ENCODE results near the gene TMTC1.

The TMTC1 gene

DNA sequence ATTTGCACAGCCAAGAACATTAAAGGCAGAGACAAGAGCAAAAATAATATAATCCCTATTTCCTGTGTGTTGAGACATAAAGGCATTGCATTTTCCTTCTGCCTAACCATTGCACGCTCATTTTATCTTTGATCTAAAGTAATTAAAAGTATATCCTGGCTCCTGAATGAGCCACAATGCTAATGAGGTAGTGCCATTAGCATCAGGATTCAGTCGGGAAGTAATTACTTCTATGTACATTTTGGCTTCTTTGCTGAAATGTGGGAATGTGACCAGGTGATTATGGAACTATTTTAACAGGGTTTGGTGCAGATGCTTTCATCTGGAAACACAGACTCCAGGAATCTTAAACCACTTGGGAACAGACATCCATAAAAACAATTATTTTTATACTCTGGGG lies 77.4 kb downstream of the TMTC1 start:
- no peak for DNase-seq

DNA sequence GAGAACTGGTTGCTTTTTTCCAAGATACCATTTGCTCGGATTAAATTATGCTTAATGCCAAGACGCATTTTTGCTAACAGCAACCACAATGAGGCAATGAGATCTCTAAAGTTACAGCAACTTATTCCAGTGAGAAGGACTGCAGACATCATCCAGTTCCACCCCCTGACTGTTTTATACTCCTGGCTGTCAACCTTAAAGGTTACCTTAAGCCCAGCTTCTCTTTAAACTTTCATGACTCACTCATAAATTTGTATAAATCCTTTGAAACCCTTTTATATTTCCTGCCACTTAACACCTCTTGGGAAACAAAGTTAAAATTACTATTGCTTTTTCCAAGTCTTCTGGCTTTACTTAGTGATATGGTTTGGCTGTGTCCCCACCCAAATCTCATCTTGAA lies 80.2 kb downstream of the TMTC1 start:
- no peak for DNase-seq

DNA sequence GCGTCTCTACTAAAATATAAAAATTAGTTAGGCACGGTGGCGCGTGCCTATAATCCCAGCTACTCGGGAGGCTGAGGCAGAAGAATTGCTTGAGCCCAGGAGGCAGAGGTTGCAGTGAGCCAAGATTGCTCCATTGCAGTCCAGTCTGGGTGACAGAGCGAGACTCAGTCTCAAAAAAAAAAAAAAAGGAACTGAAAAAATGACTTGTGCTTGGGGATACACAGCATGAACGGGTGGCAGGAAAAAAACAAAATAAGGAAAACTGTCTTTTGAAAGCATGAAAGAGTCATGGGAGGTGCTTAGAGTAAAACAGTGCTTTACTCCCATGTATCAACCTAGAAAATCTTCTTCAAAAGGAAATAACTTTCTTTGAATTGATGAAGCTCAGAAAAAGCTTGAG lies 80.8 kb downstream of the TMTC1 start:
- DNase-seq: no peak

DNA sequence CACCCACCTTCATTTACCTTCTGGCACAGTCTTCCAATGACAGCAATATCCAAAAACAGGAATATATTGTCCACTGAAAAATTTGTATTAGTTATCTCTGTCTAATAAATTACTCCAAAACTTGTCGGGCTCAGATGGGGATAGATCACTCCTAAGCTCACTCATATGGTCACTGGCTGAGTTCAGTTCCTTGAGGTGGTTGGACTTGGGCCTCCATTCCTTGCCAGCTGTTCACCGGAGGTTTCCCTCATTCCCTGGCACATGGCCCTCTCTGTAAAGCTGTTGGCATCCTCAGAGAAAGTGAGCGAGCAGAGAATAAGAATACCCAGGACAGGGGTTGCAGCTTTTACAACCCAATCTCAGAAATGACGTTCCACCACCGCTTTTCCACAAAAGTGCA lies 81.5 kb downstream of the TMTC1 start:
- no peak for DNase-seq

DNA sequence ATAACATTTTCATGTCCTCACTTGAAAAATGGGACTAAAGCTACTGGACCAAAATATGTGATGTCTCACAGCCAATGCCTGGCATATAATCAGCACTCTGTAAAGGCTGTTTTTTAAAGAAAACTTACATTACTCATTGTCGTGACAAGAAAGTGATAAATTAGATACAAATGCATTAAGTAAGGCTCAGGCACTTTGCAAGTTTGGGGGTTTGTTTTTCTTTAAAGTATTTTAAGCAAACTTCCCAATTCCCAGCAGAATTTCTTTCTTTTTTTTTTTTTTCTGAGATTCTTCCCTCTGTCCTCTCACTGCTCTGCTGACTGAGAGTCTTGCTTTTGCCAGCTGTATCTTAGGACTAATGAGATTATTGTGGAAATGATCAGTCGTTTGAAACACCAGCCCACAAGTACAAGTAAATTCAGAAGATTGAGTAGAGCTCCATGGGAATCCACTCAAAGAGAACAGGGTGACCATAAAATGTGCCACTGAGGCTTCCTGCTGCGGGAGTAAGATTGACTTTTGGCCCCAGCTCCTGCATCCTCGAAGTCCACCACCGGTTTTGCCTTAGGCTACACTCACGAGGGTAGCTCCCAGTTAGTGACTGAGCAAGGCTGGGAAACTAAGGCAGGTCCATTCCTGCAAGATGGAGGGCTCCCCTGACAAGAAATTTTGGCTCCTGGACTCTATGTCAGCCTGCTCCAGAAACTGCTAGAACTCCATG lies 82.8 kb downstream of the TMTC1 start:
- DNase-seq: no peak

DNA sequence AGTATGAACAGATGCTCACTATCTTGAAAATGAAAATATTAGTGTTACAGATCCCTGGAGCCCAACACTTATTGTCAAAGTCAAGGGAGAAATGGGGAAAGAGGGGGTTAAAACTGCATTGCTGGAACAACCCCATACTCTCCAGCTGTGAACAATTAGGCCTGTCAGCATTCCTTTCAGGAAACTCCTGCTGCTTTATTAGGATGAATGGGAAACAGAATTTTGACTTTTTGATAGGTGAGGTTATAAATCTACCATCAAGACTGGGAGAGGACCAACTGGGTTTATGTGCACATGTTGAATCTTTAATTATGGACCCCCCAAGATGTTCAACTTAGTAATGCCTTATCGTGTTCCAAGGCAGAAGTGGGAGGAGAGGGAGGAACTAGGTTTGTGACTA lies 85.0 kb downstream of the TMTC1 start:
- DNase-seq: no peak

DNA sequence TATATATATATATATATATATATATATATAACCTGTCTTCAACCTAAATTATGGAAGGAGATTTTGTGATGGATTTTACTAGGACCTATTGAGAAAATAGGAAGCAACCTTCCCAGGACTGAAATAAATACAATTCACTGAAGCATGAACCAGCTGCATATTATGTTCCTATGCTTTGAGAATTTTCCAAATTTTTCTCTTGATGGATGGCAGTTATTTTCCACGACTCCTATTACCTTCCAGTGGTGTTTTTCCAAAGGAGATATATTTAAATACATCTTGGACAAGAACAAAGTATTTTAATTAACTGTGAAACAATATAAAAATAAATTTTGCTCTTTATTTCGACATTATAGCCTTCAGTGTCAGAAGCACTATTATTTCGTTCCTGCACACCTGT lies 87.9 kb downstream of the TMTC1 start:
- DNase-seq: no peak

DNA sequence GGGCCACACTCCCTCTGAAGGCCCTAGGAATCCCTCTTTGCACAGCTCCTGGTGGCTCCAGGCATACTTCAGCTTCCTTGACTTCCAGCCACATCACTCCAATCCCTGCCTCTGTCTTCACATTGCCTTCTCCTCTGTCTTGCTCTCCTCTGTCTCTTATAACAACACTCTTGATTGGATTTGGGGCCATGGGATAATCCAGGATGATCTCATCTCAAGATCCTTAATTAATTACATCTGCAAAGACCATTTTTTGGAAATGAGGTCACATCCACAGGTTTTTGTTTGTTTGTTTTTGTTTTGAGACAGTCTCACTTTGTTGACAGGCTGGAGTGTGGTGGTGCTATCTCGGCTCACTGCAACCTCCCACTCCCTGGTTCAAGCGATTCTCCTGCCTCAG lies 88.7 kb downstream of the TMTC1 start:
- DNase-seq: no peak

DNA sequence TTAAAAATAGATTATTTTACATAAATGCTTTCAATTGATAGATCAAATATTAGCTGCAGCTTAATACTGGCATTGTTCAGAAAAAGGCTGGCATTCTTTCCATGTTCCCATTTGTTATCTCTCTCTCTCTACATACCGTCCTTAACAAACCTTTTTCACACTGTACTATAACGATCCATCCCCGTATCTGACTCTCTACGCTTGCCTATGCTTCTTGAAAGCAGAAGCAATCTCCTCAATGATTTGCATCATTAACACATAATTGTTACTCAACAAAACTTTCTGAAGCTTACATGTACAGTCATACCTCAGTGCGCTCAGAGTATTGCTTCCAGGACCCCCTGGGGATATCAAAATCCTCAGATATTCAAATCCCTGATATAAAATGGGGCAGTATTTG lies 89.7 kb downstream of the TMTC1 start:
- no peak for DNase-seq

DNA sequence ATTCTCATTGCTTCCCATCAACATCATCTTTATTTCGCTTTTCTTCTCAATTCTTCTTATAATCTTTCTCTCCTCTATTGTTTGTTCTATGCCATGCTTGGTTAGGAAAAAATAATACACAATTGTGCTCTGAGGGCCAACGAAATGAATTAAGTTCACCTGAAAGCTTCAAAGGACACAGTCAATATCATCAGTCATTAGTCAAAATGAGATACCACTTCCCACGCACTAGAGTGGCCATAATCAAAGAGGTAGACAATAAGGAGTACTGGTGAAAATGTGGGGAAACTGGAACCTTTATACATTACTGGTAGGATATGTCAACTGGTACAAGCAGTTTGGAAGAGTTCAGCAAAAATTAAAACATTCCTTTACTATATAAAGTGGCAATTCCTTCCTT lies 91.5 kb downstream of the TMTC1 start:
- no peak for DNase-seq

DNA sequence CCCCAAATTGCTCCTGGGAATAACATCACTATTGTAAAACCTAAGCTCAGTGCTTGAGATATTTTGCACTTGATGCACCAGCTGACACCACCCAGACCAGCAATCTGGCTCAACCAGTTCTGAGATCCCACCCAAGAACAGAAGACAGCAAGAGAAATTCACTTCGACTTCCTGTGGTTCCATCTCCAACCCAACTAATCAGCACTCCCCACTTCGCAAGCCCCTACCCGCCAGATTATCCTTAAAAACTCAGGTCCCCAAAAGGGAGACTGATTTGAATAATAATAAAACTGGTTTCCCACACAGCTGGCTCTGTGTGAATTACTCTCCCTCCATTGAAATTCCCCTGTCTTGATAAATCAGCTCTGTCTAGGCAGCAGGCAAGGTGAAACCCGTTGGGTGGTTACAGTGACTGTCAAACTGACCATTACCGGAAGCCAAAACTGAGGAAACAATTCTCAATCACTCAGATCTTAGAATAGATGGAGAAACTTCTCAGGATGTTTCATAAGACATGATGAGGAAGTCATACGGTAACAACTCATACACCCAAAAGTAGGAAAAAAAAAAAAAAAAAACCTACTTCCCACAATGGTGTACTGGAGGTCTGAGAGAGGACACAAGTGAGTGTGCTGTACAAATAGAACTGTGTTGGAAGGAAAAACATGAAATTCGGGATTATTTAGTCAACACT lies 92.4 kb downstream of the TMTC1 start:
- no peak for DNase-seq

DNA sequence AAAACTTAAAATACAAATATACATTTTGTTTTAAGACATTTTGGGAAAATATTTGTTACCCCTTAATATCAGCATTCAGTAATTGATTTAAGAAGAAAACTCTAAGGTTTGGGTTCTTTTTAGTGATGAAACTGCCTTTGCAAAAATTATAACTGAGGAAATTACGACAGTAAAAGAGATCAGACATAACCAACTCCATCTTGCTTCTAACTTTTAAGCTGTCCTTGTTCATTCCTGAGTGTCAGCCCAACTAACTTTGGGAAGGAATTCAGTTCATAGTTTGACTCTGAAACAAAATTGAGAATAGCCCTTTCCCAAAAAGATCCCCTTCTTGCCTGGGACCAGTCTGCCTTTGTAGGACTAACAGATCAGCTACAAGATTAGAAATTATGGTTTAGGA lies 93.0 kb downstream of the TMTC1 start:
- no peak for DNase-seq

DNA sequence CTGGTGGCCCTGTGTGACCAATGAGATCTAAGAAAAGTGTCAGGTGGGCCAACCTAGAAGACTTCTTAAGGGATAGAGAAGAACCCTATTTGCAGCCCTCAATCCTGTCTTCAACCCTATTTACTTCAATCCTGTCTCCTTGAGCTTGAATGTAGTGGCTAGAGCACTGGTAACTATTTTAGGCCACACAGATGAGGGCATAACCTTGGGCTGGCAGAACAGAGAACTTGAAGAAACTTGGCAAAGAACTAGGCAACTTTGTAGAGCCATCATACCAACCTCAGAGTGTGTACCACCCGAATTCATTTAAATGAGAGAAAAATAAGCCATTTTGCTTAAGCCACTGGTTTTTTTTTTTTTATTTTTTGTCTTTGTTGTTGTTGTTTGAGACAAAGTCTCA lies 94.8 kb downstream of the TMTC1 start:
- no peak for DNase-seq

DNA sequence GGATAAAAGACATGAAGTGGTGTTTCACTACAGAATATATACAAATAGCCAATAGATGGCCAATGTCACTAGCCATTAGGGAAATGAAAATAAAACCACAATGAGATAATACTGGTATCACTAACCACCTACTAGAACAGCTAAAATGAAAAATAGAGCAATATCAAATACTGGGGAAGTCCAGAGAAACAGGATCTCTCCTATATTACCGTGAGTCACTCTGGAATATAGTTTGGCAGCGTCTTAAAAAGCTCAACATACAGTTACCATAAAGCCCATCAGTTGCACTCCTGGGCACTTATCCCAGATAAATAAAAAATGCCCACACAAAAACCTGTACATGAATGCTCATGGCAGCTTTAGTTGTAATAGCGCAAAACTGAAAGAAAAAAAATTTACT lies 101.7 kb downstream of the TMTC1 start:
- no peak for DNase-seq

DNA sequence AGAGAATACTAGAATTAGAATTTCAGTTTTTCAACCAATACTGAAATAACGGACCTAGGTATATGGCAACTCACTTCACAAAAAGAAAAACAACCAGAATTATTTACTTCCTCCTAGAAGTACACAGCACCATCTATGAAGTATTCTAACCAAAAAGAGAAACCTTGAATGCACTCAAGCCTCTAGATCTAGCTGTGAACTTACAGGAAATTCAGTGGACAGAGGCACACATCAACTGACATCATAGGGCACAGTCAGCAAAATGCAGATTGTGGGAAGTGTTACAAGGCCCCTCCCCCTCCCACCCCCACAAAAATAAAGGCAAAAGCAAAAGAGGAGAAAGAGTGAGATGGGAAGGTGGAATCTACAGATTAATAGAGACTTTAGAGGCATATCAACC lies 102.4 kb downstream of the TMTC1 start:
- no peak for DNase-seq

DNA sequence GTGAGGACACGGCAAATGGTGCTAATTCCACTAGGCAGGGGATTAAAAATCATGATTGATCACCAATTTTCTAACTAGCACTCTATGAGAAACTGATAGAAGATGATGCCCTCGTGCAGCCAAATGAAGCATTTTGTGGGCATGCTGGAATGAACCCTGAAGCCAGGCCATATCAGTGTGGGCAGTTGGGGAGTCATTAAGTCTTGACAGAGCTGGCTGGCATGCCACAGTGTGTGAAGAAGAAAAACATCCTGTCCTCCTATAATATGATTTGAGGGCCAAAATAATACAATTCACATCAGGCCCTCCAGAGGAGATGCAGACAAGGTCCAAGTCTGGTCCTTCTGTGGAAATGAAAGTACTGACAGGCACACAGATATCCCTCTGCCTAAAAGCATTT lies 107.1 kb downstream of the TMTC1 start:
- DNase-seq: no peak

DNA sequence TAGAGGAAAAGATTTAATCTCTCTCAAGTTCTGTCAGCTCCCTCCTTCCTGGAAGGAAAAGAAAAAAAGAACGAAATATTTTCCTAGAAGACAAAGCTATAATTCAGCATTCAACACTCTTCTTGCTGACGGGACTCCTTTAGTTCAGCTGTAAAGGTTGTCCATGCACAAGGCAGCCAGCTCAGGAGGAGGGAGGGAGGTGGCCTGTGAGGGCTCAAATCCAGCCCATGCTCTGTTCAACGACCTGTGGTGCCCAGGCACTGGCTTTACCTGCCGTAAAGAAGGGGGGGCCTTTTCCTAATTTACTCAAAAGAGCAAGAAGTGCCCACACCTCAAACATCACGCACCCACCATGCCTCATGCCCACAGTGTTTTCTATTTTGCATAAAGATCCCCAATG lies 109.3 kb downstream of the TMTC1 start:
- DNase-seq: no peak

DNA sequence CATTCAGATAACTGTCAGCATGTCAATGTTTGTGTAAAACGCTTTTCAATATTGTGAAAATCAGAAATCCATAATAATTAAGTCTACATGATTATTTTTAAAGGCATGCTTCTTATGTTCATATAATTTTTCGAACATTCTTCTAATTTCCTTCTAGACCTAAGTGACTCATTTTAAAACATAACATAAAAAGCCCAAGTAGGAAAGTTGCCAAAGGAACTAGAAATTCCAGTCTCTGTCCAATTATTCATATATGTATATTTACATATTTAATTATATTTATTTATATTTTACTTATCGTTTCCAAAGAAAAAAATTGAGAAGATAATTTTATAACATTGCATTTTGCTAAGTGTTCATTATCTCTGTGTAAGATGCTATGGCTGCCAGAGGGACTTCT lies 110.4 kb downstream of the TMTC1 start:
- no peak for DNase-seq

DNA sequence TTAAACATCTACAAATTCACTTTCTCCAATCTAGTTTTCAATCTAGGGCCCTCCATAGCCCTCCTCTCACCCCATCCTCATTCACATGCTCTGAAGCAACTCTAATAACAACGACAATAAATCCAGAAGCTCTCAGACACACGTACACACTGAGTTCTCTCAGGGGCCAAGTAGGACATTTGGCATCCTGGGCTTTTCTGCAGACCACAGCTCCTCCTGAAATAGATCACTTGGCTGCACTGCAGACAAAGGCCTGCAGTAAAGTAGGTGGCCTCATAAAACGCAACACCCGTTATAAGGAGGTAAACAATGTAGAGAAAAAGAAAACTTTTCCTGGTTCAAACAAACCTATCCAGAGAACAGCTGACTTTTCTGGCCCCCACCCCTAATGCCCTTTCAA lies 111.2 kb downstream of the TMTC1 start:
- DNase-seq: no peak

DNA sequence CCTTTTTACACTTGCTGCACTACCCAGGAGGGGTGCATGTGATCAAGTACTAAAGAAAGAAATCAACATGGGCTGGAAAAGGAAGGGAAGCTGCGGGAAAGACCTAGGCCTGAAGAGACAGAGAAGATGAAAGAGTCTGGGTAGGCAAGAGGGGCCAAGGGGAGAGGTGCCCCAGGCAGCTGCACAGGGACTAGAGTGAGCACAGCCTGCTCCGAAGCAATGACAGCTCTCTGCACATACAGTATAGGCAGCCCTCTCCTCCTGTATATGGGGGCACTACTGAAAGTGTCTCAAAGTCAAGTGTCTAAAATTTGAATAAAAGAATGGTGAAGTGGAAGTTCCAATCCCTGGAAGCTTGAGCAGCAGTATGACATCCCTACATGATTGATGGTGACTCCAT lies 112.0 kb downstream of the TMTC1 start:
- DNase-seq: no peak

DNA sequence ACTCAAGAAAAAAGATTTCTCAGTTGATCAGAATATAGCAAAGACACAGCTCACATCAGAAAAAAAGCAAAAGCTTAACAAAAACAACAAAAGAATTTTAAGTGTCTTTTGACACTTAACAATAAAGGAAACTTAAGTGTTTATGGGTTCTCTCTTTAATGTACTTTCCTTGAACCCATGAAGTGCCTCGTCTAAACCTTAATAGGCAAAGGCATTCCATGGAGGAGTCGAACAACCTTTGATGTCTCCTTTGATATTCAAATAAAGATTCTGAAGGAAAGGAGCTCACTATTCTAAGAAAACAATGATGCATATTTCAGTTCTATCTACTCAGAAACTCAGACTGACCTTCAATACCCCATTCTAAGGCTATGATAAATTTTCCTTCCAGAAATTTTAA lies 116.7 kb downstream of the TMTC1 start:
- DNase-seq: no peak

DNA sequence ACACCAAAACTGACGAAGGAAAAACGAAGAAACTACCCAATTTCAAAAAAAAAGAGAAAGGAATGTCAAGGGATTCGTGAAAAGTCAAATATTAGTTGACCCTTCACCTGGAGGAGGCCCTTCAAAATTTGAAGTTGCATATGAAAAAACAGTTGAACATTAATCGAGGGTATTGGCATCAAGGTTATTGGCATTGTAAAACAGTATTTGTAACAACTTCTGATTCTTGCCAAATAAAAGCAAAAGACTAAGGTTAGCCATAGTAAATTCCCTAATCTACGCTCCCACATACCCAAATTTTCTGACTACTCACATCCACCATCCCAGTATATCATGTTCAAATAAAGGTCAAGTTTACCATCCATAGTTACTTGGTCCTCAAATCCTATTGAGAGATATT lies 118.6 kb downstream of the TMTC1 start:
- DNase-seq: no peak

DNA sequence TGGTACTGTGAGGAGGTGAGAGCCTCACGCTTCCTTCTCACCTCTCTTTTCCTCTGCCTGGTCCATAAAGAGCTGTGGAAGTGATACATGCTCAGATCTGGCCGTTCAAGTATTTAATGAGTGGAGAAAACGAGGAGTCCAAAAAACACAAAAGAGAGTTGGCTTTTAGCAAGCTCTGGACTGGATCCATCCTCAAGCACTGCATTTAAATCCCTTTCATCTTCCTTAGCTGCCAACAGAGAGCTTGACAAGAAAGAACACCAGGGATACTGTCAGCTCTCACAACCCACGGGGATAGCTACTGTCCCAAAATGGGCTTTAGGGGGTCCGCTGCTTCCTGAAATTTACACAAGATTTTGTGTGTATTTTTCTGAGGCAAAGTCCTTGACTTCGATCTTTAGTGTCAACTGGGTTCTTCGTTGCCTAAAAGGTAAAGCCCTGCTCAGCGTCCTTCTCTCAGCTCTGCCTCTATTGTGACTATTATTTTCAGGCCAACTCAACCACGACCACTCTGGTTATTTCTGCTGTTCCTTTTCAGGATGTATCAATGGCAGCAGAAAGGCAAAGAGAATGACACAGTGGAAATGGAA lies 120.9 kb downstream of the TMTC1 start:
- no peak for DNase-seq

DNA sequence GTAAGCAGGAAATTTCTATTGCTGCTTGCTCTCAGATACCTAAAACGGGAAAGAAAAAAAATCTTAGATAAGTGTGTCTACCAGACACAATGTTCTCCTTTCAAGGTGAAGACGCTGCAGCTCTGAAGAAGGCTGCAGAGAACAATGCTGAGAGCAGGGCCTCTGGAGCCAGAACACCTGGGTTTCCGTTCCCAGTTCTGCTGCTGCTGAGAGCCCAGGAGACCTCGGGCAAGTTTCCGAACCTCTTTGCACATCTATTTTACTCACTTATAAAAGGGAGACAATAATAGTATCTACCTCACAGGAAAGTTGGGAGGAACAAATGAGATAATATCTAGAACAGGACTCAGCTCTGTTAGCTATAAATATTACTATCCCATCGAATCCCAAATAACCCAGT lies 122.9 kb downstream of the TMTC1 start:
- DNase-seq: no peak
